Neural cell (in vitro differentiated cells): ENCODE data around the gene ADRM1. TPM values are rescaled to one million over a fixed set of nuclear protein-coding genes. Genes with fewer than 3 reads are reported as not detected.

Experiments
- H2AFZ ChIP-seq: fragments of 200-600, 300-800 bp; sonication (generic), shearing (Covaris generic); 2 replicates; pipeline ENCODE4 v1.6.0; 2014; ENCODE audit warnings: low read depth, mild to moderate bottlenecking, antibody characterized with exemption, low read length, moderate library complexity
- H3F3A ChIP-seq: fragments of 200-600 bp; shearing (Covaris generic); 2 replicates; pipeline ENCODE4 v1.6.1; 2016; ENCODE audit warnings: mild to moderate bottlenecking, moderate library complexity, mixed read lengths, antibody characterized with exemption, low read length; ENCODE audit not compliant: insufficient read depth, poor library complexity, severe bottlenecking
- H3K27ac ChIP-seq: fragments of 200-600, 300-800 bp; sonication (generic), shearing (Covaris generic); 2 replicates; pipeline ENCODE4 v1.5.1; 2014; ENCODE audit warnings: mild to moderate bottlenecking, low read length, moderate library complexity
- H3K27me3 ChIP-seq: fragments of 300-800, 200-600 bp; sonication (generic), shearing (Covaris generic); 2 replicates; pipeline ENCODE4 v1.6.0; 2014; ENCODE audit warnings: mild to moderate bottlenecking, low read depth, low read length, moderate library complexity; ENCODE audit not compliant: insufficient read depth
- H3K36me3 ChIP-seq: fragments of 300-800, 200-600 bp; sonication (generic), shearing (Covaris generic); 2 replicates; pipeline ENCODE4 v1.5.1; 2014; ENCODE audit warnings: mild to moderate bottlenecking, antibody characterized with exemption, low read length, moderate library complexity; ENCODE audit not compliant: insufficient read depth
- H3K4me2 ChIP-seq: fragments of 300-800, 200-600 bp; sonication (generic), shearing (Covaris generic); 2 replicates; pipeline ENCODE4 v1.6.0; 2014; ENCODE audit warnings: mild to moderate bottlenecking, low read length
- H3K4me3 ChIP-seq: fragments of 300-800, 200-600 bp; sonication (generic), shearing (Covaris generic); 2 replicates; pipeline ENCODE4 v1.5.1; 2014; ENCODE audit warnings: mild to moderate bottlenecking, low read length, moderate library complexity
- H3K79me2 ChIP-seq: fragments of 200-600 bp; shearing (Covaris generic); replicated peaks from 2 replicates; pipeline ENCODE4 v1.6.0; 2014; ENCODE audit warnings: mild to moderate bottlenecking, low read length, moderate library complexity; ENCODE audit not compliant: insufficient read depth
- H3K9ac ChIP-seq: fragments of 300-800, 200-600 bp; sonication (generic), shearing (Covaris generic); 2 replicates; pipeline ENCODE4 v1.6.1; 2016; ENCODE audit warnings: mild to moderate bottlenecking, low read length, mixed read lengths
- H3K9me2 ChIP-seq: fragments of 200-600 bp; shearing (Covaris generic); 2 replicates; pipeline ENCODE4 v1.6.1; 2016; ENCODE audit warnings: mild to moderate bottlenecking, low read length, mixed read lengths; ENCODE audit not compliant: insufficient read depth
- H3K9me3 ChIP-seq: fragments of 200-600, 300-800 bp; sonication (generic), shearing (Covaris generic); 2 replicates; pipeline ENCODE4 v1.6.1; 2016; ENCODE audit warnings: mild to moderate bottlenecking, mixed run types, low read length, moderate library complexity, mixed read lengths
- H4K20me1 ChIP-seq: fragments of 200-600 bp; shearing (Covaris generic); 2 replicates; pipeline ENCODE4 v1.6.1; 2016; ENCODE audit warnings: mild to moderate bottlenecking, mixed run types; ENCODE audit not compliant: insufficient read depth
- CTCF ChIP-seq: fragments of 450-650 bp; IDR thresholded peaks from 2 replicates; pipeline ENCODE4 v1.5.1; 2014; ENCODE audit warnings: antibody characterized with exemption, mild to moderate bottlenecking, moderate library complexity; ENCODE audit not compliant: poor library complexity, severe bottlenecking
- EP300 ChIP-seq: fragments of 450-650 bp; conservative IDR thresholded peaks from 2 replicates; pipeline ENCODE4 v1.6.1; 2014; ENCODE audit warnings: antibody characterized with exemption, mild to moderate bottlenecking, moderate library complexity; ENCODE audit not compliant: poor library complexity, severe bottlenecking
- EZH2 ChIP-seq: fragments of 200-600, 300-800 bp; shearing (Covaris generic), sonication (generic); IDR thresholded peaks from 2 replicates; pipeline ENCODE4 v1.6.1; 2014; ENCODE audit warnings: antibody characterized with exemption, low read length, borderline replicate concordance, mild to moderate bottlenecking; ENCODE audit not compliant: insufficient read depth, poor library complexity, severe bottlenecking
- MXI1 ChIP-seq: fragments of 450-650 bp; conservative IDR thresholded peaks from 2 replicates; pipeline ENCODE4 v1.6.1; 2014; ENCODE audit warnings: antibody characterized with exemption, mild to moderate bottlenecking; ENCODE audit not compliant: poor library complexity, severe bottlenecking
- POLR2AphosphoS5 ChIP-seq: IDR thresholded peaks from 2 replicates; pipeline ENCODE4 v1.6.1; 2012
- RAD21 ChIP-seq: fragments of 450-650 bp; conservative IDR thresholded peaks from 2 replicates; pipeline ENCODE4 v1.6.1; 2014; ENCODE audit warnings: antibody characterized with exemption, mild to moderate bottlenecking, moderate library complexity
- SMC3 ChIP-seq: fragments of 450-650 bp; conservative IDR thresholded peaks from 2 replicates; pipeline ENCODE4 v1.6.1; 2014; ENCODE audit warnings: antibody characterized with exemption, mild to moderate bottlenecking, moderate library complexity; ENCODE audit not compliant: poor library complexity
- TAF1 ChIP-seq: IDR thresholded peaks from 2 replicates; pipeline ENCODE4 v1.6.1; 2012; ENCODE audit warnings: low read depth
- polyA plus RNA-seq: library from polyadenylated mRNA; depleted of rRNA; stranded (reverse); fragments of >200 nt; gene quantifications from 2 replicates; pipeline ENCODE4 v1.2.3, GENCODE V29; 2014
- TF ChIP-seq, protein P1 (sequence below): IDR thresholded peaks from 2 replicates; pipeline ENCODE4 v1.6.1; 2012; ENCODE audit warnings: borderline replicate concordance

The ADRM1 gene
- polyA plus RNA-seq, 1 donor from 2014 or later = 111 TPM

DNA sequence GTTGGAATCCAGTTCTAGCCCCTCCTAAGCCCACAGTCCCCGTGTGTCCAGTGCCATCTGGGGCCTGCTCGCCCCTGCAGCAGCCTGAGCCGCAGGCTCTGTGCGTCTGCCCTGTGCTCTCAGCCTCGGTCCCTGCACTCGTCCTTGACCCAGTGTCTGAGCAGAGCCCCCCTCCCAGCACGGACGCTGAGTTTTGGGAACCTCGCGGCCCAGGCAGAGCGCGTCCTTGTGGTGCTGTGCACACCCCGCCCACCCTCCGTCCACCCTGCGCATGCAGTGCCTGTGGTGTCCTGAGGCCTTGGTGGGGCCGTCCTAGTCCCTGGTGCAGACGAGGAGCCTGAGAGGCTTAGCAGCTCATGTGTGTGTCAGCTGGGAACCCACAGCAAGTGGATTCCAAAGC is 32.9 kb upstream of the ADRM1 start:
- Histone ChIP-seq H3K36me3 (no peaks in the 10 kb centered on the region), H3K9me3 (no peaks in the 10 kb centered on the region), H3K9ac (no peak overlapping the region)

DNA sequence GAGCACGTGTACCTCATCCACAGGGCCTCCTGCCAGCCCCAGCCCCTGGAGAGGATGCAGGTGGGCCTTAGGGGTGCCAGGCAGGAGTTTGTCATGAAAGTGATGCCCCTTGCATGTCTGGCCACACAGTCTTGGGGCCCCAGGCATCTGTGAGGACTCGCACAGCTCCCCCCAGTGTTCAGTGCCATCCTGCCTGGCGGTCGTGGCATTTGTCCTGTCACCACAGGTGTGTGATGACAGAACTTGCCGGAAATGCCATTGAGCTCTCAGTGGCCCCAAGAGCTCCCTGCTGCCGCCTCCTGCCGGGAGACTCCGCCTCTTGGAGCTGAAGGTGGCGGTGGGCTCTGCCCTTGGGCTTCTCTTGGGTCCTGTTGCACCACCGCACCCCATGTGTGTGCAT is 30.6 kb upstream of the ADRM1 start:
- Histone ChIP-seq H3K9ac (no peak overlapping the region), H3K27ac (no peak overlapping the region), H3K9me2 (no peaks in the 10 kb centered on the region), H3K9me3 (no peaks in the 10 kb centered on the region), H3K27me3 (no peaks in the 10 kb centered on the region), H3F3A (no peaks in the 10 kb centered on the region), H3K36me3 (no peaks in the 10 kb centered on the region), H3K4me2 (no peak overlapping the region), H3K4me3 (no peak overlapping the region), H2AFZ (no peak overlapping the region), H3K79me2 (no peaks in the 10 kb centered on the region), H4K20me1 (no peaks in the 10 kb centered on the region)
- TF ChIP-seq CTCF (no peak), EP300 (no peak), POLR2AphosphoS5 (no peak), MXI1 (no peak), SMC3 (no peak), RAD21 (no peak), EZH2 (no peak), TAF1 (no peak)
- TF ChIP-seq, protein P1, sequence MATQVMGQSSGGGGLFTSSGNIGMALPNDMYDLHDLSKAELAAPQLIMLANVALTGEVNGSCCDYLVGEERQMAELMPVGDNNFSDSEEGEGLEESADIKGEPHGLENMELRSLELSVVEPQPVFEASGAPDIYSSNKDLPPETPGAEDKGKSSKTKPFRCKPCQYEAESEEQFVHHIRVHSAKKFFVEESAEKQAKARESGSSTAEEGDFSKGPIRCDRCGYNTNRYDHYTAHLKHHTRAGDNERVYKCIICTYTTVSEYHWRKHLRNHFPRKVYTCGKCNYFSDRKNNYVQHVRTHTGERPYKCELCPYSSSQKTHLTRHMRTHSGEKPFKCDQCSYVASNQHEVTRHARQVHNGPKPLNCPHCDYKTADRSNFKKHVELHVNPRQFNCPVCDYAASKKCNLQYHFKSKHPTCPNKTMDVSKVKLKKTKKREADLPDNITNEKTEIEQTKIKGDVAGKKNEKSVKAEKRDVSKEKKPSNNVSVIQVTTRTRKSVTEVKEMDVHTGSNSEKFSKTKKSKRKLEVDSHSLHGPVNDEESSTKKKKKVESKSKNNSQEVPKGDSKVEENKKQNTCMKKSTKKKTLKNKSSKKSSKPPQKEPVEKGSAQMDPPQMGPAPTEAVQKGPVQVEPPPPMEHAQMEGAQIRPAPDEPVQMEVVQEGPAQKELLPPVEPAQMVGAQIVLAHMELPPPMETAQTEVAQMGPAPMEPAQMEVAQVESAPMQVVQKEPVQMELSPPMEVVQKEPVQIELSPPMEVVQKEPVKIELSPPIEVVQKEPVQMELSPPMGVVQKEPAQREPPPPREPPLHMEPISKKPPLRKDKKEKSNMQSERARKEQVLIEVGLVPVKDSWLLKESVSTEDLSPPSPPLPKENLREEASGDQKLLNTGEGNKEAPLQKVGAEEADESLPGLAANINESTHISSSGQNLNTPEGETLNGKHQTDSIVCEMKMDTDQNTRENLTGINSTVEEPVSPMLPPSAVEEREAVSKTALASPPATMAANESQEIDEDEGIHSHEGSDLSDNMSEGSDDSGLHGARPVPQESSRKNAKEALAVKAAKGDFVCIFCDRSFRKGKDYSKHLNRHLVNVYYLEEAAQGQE = no peak

More for the DNA sequence above, 32.9 kb upstream of the ADRM1 start:
- H3K27ac ChIP-seq = no peak overlapping the region
- TF ChIP-seq, protein P1 = no peak
- TF ChIP-seq CTCF (no peak), MXI1 (no peak), RAD21 (no peak), POLR2AphosphoS5 (no peak), EP300 (no peak), TAF1 (no peak), EZH2 (no peak), SMC3 (no peak)
- H4K20me1 ChIP-seq = no peaks in the 10 kb centered on the region
- H3K4me2 ChIP-seq = no peak overlapping the region
- H3K27me3 ChIP-seq = no peaks in the 10 kb centered on the region
- H3K9me2 ChIP-seq = no peaks in the 10 kb centered on the region
- H3K4me3 ChIP-seq = no peak overlapping the region
- H2AFZ ChIP-seq = no peak overlapping the region
- H3F3A ChIP-seq = no peaks in the 10 kb centered on the region
- no peaks in the 10 kb centered on the region for H3K79me2 ChIP-seq
